IMR-90 (cell line): ENCODE data around the gene FLT1.

Experiments used
- BHLHE40 ChIP-seq: fragments of 150-350 bp; IDR thresholded peaks from 2 replicates; pipeline ENCODE4 v1.6.1; 2016; ENCODE audit warnings: mild to moderate bottlenecking, low read depth, low read length
- CEBPB ChIP-seq: IDR thresholded peaks from 2 replicates; pipeline ENCODE4 v1.6.1; 2012; ENCODE audit warnings: low read depth, low read length, improper control_type of control experiment
- CTCF ChIP-seq: conservative IDR thresholded peaks from 2 replicates; pipeline ENCODE4 v1.5.1; 2012; ENCODE audit warnings: mild to moderate bottlenecking, low read depth, low read length, improper control_type of control experiment
- FOS ChIP-seq: fragments of 150-350 bp; IDR thresholded peaks from 2 replicates; pipeline ENCODE4 v1.6.1; 2016; ENCODE audit warnings: low read depth, low read length
- MAFK ChIP-seq: IDR thresholded peaks from 2 replicates; pipeline ENCODE4 v1.6.1; 2012; ENCODE audit warnings: low read depth, low read length, improper control_type of control experiment
- MXI1 ChIP-seq: IDR thresholded peaks from 2 replicates; pipeline ENCODE4 v1.6.1; 2012; ENCODE audit warnings: low read depth, mild to moderate bottlenecking, low read length, moderate library complexity, borderline replicate concordance
- POLR2A ChIP-seq: IDR thresholded peaks from 2 replicates; pipeline ENCODE4 v1.6.1; 2012; ENCODE audit warnings: mild to moderate bottlenecking, low read depth, low read length
- RAD21 ChIP-seq: IDR thresholded peaks from 2 replicates; pipeline ENCODE4 v1.6.1; 2012; ENCODE audit warnings: low read length, improper control_type of control experiment
- RFX5 ChIP-seq: IDR thresholded peaks from 2 replicates; pipeline ENCODE4 v1.8.0; 2012; ENCODE audit warnings: low read depth, mild to moderate bottlenecking, low read length, moderate library complexity
- SMC3 ChIP-seq: fragments of 150-350 bp; IDR thresholded peaks from 2 replicates; pipeline ENCODE4 v1.6.1; 2016; ENCODE audit warnings: low read depth, mild to moderate bottlenecking, antibody characterized with exemption, low read length, moderate library complexity
- USF2 ChIP-seq: fragments of 150-350 bp; IDR thresholded peaks from 2 replicates; pipeline ENCODE4 v1.6.1; 2017; ENCODE audit warnings: mild to moderate bottlenecking, antibody characterized with exemption, low read length, low read depth

- no peak; the same call in 1 of the 2 replicates for TF ChIP-seq RAD21
- no peak for TF ChIP-seq CTCF
- TF ChIP-seq SMC3, result no peak
- TF ChIP-seq MAFK, result no peak
- peak; percentile 64; the same call in 1 of the 2 replicates for TF ChIP-seq POLR2A
- TF ChIP-seq USF2, result no peak
- no peak for TF ChIP-seq BHLHE40
- TF ChIP-seq MXI1, result no peak
- no peak for TF ChIP-seq FOS
- no peak for TF ChIP-seq RFX5
- no peak for TF ChIP-seq CEBPB
Observed at GRCh38 chr13:28494778-28495537, at the start of gene FLT1.
